Measurements from ENCODE around the gene EPG5.

GRCh38 chr18:45805551-45805950 is 161.6 kb downstream of the EPG5 start:
- TF ChIP-seq CTCF (IDR thresholded peaks at IDR 0.05 in 4 of 5, conservative IDR thresholded peaks at IDR 0.05 in 1 of 5) (no peak), POLR2A (IDR thresholded peaks at IDR 0.05) (no peak)
